LNCAP (cell line): Measurements from ENCODE around the gene CSF1R.

Source experiments
- CTCF ChIP-seq: fragments of 450-650 bp; IDR thresholded peaks from 2 replicates; pipeline ENCODE4 v1.5.1; 2017; ENCODE audit warnings: mild to moderate bottlenecking

CSF1R gene

GRCh38 chr5:150059623-150060022 lies 26.7 kb downstream of the CSF1R start:
- no peak for TF ChIP-seq CTCF

DNA sequence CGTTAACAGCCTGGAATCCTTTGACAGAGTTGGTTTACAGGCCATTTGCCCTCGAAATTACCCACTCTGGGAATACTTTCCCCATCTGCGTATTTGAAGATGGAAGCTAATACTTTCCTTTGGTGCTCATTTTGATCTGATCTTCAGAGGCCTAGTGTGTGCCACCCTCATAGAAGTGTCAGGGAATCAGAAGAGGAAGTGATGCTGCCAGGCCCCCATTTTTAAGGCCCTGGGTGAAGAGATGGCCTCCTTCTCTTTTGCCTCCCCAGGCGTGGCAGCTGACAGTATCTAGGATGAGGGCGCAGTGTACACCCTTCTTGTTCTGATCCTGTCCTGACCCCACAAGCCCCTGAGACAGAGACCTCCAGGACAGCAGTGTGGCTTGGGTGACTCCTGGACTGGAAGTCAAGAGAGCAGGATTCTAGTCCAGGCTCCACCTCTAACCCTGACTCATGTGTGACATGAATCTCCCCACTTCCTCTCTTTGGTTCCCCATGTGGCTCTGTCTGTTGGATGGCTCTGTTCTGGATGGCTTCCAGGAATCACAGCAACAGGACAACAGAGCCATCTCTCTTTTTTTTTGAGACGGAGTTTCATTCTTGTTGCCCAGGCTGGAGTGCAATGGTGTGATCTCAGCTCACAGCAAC lies 27.8 kb downstream of the CSF1R start:
- TF ChIP-seq CTCF, result no peak

DNA sequence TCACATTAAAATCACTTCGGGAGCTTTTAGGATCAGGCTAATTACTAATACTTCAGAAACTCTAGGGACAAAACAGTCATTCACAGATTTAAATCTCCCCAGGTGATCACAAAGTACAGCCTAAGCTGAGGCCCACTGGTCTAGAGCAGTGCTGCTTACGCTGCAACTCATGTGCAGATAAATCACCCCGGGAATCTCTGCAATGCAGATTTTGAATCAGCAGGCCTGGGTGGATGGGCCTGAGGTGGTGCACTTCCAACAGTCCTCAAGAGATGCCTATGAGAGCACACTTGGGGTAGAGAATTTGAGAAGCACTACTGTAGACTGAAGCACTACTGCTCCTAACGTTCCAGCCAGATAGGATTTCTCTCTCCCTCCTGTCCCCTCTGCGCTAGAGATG lies 28.4 kb downstream of the CSF1R start:
- TF ChIP-seq CTCF, result no peak

- TF ChIP-seq CTCF, result no peak
These were observed 28.8 kb downstream of the CSF1R start for GRCh38 chr5:150057511-150057910.

GRCh38 chr5:150057052-150057451 lies 29.3 kb downstream of the CSF1R start:
- no peak for TF ChIP-seq CTCF

DNA sequence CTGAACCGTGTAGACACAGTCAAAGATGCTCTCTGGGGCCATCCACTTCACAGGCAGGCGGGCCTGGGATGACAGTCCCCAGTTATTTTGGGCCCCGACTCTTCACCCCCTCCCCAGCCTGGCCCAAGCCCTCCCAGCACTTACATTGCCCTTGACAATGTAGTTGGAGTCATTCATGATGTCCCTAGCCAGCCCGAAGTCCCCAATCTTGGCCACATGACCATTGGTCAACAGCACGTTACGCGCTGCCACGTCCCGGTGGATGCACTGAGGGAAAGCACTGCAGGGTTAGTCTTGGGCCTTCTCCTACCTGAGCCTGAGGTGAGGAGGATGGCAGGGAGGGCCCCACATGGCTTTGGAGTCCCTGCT lies 30.3 kb downstream of the CSF1R start:
- TF ChIP-seq CTCF, result no peak

DNA sequence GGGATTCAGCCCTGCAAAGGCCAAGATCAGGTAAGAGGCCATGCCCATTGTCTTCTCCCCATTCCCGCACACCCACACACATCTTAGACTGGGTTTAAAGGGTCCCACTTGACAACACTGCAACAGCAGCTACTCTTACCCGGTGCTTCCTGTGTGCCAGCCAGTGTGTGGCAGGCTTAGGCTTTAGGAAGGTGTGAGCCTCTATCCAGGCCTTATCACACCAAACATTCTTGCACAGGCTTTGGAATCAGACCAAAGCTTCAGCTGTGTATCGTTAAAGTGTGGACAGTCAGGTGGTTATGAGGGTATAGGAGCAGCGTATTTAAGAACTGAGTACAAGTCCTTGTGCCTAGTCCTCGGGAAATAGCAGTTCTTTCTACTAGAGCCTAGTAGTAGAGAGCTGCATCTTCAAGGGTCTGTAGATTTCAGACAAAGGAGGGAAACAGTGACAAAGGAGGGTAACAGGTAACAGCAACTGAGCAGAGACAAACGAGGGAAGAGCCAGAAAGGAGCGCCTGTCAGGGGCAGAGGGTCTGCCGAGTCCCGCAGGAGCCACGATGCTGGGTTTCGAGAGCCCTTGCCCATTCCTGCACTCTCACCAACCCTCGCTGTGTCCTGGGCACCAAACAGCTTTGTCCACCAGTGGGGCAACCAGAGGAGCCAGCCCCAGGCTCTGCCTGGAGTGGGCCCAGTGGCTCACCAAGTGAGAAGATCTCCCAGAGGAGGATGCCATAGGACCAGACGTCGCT lies 30.9 kb downstream of the CSF1R start:
- TF ChIP-seq CTCF, result no peak
